Peyer's patch (tissue), 4 donors: ENCODE data around the gene PTGDR2.

Source experiments
- POLR2A ChIP-seq, 2 donors: fragments of 450-650 bp; IDR thresholded peaks; one replicate each; pipeline ENCODE4 v1.5.1; 2017; ENCODE audit warnings: antibody characterized with exemption in 2 of 2, mild to moderate bottlenecking in 2 of 2, moderate library complexity in 2 of 2
- TF ChIP-seq, protein P1 (sequence below), 6 experiments: fragments of 450-650 bp in 4 of 6; fragments of 200-600 bp in 2 of 6; sonication (generic) in 1 of 6; IDR thresholded peaks; one replicate each; pipeline ENCODE4 v1.5.1; 2017 to 2019; ENCODE audit warnings: antibody characterized with exemption in 6 of 6, mild to moderate bottlenecking in 3 of 6, moderate library complexity in 1 of 6

DNA sequence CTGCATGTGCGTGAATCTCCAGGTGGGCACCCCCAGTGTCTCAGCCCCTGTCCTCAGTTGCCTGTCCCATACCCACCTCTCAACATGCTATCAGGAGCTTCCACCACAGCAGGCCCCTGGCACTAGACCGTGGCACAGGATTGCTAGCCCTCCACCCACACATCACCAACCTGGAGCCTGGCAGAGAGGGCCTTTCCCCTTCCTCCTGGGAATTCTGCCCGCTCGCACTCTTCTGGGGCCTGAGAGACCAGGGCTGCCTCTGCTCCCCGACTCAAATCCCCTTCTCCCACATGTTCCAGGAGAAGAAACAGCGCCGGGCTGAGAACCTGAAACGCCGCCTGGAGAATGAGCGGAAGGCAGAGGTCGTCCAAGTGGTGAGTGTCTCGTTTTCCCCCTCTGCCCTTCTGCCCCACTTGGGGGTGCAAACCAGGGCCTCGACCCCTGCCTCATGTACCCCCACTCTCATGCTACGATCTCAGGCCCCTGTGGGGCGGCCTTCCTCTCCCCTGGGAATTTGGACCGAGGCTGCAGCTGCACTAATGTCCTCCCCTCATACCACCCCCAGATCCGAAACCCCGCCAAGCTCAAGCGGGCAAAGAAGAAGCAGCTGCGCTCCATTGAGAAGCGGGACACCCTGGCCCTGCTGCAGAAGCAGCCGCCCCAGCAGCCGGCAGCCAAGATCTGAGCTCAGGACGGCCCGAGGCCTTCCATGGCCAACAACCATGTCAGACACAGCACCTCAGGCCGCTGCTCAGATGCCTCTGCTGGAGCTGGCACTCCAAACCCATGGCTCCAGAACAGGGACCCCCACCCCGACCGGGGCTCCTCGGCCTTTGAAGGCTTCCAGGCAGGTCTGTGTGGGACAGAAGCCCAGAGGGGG, 5.9 kb downstream of the PTGDR2 start:
- TF ChIP-seq, protein P1, sequence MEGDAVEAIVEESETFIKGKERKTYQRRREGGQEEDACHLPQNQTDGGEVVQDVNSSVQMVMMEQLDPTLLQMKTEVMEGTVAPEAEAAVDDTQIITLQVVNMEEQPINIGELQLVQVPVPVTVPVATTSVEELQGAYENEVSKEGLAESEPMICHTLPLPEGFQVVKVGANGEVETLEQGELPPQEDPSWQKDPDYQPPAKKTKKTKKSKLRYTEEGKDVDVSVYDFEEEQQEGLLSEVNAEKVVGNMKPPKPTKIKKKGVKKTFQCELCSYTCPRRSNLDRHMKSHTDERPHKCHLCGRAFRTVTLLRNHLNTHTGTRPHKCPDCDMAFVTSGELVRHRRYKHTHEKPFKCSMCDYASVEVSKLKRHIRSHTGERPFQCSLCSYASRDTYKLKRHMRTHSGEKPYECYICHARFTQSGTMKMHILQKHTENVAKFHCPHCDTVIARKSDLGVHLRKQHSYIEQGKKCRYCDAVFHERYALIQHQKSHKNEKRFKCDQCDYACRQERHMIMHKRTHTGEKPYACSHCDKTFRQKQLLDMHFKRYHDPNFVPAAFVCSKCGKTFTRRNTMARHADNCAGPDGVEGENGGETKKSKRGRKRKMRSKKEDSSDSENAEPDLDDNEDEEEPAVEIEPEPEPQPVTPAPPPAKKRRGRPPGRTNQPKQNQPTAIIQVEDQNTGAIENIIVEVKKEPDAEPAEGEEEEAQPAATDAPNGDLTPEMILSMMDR (IDR thresholded peaks at IDR 0.05), result no peak
- TF ChIP-seq POLR2A (IDR thresholded peaks at IDR 0.05), result no peak
